IPS-11a (cell line): ENCODE measurements around the gene CKB.
"Not testable (repeated sequence)": the region's sequence is repeated elsewhere in the genome, so short reads cannot be mapped to it uniquely, and the experiment has no call there.

Source experiments
- H3K4me3 ChIP-seq: one replicate; pipeline ENCODE4 v1.5.1; 2013; ENCODE audit warnings: low read depth, low read length, control low read depth

Gene CKB

DNA sequence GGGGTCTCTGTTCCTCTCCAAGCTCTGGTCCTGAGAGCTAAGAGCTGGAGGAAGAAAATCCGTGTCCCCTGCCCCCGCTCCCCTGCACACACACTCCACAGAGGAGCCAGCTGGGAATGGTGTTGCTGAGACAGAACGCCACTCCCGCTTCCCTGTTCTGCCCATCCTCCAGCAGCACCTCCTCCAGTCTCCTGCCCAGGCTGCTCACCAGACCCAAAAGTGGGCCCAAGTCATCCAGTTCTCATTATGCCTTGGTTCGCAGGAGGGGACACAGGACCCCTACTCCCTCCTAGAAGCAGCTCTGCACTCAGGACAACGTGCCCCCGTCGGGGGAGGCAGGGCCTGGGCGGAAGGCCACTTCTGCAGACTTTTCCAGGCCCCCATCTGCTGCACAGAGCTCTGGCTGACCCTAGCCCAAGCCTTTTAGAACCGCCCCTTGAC, 5.5 kb upstream of the CKB start:
- H3K4me3 ChIP-seq, result peak overlapping the region; percentile 98

DNA sequence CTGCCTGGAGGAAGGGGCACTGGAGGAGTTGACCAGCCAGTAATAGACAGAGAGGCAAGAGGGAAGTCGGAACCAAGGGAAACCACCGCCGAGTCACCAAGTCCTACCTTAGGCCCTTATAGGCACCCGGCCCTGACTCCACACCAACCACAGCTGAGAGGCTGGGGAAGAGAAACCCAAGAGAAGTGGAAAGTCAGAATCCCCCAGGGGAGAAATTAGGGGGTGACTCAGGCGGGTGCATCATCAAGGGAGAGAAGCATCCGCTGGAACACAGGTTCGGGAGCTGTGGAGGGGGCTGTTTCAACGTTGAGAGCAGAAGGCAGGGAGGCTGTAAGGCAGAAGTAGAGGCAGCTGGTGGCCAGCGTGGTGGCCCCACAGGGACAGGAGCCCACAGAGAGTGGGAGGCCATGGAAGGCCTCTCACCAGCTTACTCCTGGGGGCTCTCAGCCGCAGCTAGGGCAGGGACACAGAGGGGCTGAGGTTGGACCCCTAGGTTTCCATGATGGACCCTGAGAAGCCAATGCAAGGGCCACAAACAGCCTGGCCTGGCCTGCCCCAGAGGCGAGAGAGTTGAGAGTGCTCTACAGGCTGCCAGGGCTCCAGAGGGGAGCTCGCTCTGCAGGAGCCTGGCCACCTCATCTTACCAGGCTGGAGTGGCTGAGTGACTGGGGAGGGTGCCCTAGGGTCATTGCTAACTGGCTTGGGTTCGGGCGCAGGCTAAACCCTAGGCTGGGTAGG, 4.9 kb upstream of the CKB start:
- H3K4me3 ChIP-seq, result no peak overlapping the region

DNA sequence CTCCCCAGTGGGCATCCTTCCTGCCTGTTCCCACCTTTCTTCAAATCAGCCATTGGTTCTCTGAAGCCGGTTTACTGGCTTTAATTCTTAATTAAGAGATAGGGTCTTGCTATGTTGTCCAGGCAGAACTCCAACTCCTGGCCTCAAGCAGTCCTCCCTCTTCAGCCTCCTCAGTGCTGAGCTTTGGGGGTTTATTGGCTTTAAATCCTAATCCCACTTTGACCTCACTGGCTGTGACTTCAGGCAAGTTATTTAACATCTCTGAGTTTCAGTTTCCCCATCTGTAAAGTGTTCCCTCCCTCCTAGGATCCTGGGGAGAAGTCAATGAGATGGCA, 4.3 kb upstream of the CKB start:
- H3K4me3 ChIP-seq, result no peak overlapping the region

DNA sequence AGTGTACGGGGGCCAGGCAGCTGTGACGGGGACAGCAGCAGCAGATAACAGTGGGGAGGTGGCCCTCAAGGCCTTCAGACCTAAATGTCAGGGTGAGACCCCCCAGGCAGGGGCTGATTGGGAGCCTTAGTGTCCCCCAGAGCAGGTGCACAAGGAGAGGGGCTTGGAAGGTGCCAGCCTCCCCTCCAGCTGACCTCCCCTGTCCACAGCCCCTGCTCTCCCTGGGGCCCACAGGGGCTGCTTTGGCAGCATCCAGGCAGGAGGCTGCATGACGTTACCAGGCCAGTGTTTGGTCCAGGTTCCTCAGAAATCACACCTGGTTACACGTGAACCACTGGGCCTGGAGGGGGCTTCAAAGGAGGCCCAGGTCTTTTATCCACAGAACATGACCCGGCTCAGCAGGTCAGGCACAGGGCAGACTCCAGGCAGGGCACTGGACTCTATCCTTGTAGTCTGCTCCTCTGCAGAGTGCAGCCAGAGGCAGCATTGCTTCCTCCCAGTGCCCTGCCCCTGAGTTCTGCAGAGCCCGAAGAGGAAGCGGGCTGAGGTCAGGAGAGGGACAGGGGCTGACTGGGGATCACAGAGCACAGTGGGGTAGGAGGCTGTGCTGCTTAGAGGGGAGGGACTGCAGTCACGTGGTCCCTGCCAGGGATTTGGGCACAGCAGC, 3.8 kb upstream of the CKB start:
- no peak overlapping the region for H3K4me3 ChIP-seq

DNA sequence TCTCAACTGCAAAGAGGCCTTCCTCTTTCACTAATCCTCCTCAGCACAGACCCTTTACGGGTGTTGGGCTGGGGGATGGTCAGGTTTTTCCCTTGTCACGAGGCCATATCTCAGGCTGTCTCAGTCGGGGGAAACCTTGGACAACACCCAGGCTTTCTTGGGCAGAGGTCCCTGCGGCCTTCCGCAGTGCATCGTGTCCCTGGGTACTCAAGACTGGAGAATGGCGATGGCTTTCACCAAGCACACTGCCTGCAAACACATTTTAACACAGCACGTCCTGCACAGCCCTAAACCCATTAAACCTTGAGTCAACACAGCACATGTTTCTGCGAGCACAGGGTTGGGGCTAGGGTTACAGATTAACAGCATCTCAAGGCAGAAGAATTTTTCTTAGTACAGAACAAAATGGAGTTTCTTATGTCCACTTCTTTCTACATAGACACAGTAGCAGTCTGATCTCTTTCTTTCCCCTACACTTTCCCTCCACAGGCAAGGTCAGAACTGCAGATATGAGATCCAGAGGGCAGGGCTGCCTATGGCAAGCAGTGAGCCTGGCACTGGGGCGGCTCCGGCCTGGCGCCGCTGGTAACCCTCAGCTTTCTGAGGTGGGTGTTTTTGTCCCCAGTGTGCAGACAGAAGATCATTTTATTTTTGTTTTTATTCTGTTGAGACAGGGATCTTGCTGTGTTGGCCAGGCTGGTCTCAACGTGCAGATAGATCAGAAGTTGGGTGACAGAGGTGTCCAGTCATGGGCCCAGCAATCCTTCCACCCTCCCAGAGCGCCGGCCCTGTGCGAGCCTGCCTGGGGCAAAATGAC, 3.0 kb upstream of the CKB start:
- H3K4me3 ChIP-seq, result not testable (repeated sequence)

DNA sequence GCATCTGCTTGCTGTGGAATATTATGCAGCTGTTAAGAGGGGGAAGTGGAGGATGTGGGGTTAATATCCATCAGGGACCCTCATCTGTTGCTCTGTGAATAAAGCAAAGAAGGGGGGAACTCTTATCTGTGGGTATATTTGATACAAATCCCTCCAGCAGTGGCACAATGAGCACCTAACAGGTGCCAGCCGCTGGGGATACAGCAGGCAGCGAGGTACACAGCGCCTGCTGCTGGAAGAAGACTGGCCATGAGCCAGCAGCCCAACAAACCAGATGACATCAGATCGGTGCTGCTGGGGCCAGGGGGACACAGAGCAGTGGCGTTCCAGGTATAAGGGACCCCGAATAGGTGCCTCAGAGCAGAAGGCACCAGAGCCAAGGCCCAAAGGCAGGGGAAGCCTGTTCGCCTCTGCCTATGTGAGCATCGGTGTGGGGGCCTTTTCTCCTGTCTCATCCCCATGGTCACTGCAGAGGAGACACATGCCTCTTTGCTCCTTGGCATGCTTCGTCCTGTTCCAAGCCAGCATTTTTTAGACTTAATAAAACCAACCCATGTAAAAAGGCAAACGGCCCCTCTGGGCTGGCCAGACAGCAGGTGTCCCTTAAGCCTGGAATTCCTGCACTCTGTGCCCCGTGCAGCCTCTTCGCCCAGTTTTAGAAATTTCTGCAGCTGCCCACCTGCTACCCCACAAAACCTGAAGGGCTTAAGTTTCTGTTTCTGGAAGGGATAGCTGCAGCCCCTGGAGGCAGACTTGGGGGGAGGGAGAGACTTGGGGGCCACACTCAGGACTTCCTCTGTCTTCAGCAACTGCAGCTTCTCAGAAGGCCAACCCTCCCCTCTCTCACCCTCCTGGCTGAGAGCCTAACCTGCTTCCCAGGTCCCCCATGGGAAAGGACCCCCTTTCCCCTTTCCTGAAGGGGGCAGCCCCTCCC, 1.6 kb upstream of the CKB start:
- no peak overlapping the region for H3K4me3 ChIP-seq

DNA sequence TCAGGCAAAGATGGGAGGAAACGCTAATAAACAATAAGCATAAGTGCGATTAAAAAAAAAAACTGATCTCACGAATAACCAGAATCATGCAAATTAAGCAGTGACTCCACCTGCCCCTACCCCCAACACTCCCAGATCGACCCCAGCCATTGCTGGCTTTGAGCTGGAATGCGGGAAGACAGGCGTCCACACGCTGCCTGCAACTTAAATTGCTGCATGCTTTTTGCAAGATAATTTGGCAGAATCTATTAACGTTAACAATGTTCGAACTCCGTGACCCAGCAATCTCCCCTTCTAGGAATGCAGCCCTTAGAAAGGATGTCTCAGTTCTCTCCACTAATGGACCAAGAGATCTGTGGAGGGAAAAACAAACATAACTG, 935 bp upstream of the CKB start:
- peak overlapping the region; percentile 86 for H3K4me3 ChIP-seq

DNA sequence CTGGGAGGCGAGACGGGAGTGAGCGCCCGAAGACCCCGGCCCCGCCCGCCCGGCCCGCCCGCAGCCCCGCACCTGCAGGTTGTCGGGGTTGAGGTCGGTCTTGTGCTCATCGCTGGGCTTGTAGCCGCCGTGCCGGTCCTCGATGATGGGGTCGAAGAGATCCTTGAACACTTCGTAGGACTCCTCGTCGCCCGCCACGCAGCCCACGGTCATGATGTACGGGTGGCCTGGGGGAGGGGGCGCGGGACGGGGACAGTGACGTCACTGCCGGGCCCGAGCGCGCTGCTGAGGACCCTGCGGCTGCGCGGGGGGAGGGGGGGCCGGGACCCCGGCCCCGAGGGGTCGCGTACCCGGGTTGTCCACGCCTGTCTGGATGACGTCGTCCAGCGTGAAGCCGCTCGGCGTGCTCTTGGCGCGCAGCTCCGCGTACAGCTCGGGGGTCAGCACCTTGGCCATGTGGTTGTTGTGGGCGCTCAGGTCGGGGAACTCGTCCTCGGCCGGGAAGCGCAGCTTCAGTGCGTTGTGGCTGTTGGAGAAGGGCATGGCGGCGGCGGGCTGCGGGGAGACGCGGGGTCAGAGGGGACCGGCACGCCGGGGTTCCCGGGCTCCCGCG, 573 bp downstream of the CKB start:
- H3K4me3 ChIP-seq, result peak overlapping the region; percentile 86

DNA sequence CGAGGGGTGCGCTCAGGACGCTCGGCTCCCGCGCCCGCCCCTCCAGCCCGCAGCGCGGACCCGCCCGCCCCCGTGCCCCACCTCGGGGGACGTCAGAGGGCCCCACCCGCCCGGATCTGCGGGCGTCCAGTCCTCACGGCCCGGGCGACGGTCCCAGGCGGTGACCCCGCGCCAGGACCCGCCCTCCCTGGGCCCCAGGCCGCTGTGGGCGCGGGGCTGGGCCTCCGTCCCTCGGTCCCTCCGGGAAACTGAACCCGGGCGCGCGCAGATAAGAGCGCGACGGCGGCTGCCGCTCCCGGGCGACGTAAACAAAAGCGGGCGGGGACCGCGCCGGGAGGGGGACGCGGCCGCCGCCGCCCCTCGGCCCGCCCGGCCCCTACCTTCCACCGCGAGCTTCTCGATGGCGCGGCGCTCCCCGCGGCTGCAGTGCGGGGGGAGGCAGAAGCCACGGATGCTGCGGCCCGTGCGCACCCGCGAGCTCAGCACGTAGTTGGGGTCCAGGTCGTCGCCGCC, 1.1 kb downstream of the CKB start:
- H3K4me3 ChIP-seq, result peak overlapping the region; percentile 86

DNA sequence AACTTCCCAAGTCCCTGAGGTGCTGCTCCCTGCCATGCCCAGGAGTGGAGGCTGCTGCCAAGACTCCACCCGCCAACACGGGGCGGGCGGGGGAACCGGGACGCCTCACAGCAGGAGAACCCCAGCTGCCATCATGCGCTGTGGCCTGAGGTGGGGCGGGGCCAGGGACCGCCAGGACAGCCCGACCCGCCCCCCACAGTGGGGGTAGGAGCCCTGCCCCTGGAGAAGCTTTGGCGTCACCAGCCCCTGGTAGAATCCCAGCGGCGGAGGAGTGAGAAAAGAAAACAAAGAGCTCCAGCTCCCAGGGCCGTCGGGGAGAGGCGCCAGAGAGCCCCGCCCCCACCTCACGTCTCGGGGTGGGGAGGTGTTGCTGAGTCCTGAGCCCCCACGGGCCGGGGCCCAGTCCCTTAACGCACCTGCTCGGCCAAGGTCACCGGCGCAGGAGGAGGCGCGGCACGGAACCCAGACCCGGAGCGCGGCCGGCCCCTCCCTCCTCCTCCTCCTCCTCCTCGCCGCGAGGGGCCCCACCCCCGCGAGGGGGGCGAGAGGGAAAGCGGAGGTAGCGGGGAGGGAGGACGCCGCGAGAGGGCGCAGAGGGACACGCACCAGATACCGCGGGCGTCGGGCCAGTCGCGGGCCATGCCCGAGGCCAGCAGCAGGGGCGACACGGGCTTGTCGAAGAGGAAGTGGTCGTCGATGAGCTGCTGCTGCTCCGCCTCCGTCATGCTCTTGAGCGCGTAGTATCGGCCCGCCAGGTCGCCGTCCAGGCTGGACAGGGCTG, 1.8 kb downstream of the CKB start:
- H3K4me3 ChIP-seq, result peak overlapping the region; percentile 86

DNA sequence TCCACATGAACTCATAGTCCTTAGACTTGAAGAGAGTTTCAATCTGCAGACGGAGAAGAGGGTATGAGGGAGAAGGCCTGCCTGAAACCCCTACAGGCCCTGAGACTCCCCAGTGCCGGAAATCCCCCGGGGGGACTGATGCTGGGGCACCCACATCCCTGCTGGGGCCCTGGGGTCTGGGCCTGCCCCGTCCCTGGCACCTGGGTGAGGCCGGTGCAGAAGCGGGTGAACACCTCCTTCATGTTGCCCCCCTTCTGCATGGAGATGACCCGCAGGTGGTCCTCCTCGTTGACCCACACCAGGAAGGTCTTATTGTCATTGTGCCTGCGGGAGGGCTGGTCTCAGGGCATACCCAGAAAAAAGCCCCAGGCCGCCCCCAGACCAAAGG, 2.4 kb downstream of the CKB start:
- H3K4me3 ChIP-seq, result no peak overlapping the region

DNA sequence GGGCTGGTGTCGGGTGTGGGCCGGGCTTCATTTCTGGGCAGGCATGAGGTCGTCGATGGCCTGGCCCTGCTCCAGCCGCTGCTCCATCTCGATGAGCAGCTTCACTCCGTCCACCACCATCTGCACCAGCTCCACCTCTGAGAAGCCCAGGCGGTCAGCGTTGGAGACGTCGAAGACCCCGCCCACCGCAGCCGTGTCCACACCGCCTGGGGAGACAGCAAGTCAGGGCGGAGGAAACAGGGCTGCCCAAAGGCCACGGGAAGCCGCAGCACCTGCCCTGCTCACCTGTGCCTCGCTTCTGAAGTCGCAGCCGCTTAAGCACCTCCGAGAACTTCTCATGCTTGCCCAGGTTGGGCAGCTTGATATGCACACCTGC, 2.8 kb downstream of the CKB start:
- H3K4me3 ChIP-seq, result no peak overlapping the region

DNA sequence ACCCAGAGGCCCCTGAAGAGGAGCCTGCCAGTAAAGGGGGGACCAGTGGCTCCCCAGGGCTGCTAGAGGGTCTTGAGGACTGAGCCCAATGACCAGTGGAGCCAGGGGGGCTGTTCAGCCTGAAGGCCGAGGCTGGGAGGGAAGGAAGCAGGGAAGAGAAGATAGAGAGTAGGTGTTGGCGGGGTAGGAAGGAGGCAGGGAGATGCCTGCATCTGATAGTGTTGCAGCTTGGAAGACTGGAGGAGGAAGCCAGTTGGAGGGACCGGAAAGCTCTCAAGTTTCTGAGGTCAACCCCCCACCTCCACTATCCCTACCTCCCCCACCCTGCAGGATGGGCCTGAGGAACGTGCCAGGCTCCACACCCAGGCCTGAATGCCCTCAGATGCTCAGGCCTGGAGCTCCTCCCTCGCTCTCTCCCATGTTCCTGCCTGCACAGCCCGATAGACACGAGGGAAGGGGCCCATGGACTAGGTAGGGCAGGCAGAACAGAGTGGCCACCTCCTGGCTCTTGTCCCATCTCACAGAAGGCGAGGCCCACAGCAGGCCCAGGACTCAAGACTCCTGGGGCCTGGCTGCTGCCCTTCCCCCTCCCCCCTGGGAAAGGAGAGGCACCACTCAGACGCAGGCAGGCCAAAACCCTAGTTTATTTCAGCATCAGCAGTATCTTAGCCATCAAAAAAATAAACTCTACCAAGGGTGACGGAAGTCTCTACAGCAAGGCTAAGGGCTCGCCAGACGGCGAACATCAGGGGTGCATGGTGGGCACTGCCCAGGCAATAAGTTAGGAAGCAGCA, 3.4 kb downstream of the CKB start:
- no peak overlapping the region for H3K4me3 ChIP-seq

DNA sequence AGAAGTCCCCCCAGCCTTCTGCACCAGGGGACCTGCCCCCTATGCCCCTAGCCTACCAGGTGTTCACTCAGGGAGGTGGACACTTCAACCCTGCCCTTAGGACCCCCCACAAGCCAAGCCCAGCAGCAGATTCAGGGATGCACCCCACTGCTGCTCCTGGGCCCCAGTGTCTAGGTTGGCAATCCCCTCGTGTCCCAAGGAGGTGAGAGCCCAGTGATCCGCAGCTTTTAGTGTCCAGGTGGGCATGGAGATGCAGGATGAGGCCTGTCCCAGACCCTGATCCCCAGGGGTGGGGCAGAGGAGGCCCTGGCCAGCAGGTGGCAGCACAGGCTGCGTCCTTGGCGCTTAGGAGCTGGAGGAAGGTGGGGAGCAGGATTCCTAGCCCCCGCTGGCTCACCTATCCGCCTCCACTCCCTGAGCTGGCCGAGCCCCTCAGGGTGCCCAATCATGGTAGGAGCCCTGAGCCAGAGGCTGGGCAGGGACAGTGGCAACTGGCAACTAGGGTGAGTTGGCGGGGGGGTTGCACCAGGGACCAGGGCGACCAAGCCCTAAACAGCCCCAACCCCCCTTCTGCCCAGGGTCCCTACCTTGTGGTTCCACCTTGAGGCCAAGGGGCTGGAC, 4.1 kb downstream of the CKB start:
- H3K4me3 ChIP-seq, result no peak overlapping the region

DNA sequence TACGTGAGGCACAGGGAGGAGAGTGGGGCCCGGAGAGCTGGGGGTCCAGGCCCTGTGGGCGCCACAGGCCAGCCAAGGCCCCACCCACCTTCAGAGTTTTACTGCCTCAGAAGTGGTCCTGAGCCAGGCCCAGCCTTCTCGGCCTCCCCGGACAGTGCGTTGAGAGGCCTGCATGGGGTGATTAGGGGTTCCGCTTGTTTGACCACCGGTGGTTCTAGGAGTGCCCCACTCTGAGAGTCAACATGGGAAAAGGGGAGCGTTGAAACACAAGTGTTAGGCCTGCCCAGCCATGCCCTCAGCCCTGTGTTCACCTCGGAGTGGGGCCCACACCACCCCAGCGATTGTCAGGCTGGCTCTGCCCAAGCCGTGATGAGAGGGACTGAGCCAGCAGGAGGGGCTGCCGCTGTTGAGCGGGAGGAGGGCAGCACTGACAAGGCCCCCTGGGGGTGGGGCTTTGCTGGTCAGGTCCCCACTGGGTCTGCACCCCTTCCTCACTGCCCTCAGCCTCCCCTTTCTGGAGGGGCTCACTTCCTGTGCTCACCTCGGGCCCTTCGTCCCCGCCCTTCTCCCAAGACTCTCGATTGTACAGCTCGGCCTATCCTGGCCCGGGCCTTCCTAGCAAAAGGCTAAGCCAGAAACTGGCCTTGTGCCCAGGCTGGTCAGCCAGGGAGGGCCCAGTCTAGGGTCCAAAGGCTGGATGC, 4.8 kb downstream of the CKB start:
- no peak overlapping the region for H3K4me3 ChIP-seq

DNA sequence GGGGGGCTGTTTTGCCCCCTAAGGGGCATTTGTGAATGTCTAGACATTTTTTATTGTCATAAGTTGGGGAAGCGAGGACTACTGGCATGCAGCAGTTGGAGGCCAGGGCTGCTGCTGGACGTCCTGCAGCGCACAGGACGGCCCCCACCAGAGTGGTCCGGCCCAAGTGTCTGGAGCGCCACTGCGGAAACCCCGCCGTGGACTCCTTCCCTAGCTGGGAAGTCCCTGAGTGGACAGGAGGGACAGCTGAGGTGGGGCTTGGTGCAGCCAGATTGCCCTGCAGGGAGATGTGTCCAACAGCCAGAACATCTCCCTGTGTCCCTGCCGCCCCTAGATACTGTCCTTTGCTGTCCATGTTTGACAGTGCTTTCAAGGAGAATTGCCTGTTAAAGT, 5.5 kb downstream of the CKB start:
- no peak overlapping the region for H3K4me3 ChIP-seq

DNA sequence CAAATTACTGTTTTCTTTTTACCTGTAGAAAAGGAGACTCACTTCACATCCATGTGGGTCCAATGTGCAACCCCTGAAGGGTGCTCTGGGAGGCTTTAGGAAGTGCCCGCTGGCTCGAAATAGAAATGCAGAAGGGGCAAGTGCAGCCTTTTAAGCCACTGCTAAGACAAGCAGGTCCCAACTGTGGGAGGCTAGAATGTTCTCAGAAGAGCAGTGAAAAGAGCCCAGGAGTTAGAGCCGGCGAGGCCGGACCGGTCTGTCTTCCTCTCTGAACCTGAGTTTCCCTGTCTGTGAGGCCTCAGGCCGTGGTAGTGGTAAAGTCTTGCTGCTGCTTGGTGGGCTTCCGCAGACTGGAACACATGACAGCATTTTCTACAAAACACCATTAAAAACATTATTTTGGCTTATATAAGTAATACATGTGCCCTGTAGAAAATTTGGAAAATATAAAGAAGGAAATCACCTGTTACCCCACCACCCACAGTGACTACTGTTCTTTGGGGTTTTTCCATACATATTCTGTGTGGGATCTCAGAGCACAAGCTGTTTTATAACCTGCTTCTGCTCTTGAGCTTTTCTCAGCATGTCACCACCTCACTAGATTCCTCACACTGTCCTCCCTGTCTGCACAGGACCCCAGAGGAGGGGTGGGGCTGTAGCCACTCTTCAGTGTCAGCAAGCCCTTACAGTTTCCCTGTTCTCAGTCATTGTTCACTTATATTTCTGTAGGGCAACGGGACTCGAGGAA, 6.0 kb downstream of the CKB start:
- H3K4me3 ChIP-seq, result no peak overlapping the region
